ENCODE data around the gene OR9Q1.
"Not testable (repeated sequence)": the region's sequence is repeated elsewhere in the genome, so short reads cannot be mapped to it uniquely, and the experiment has no call there.

Gene OR9Q1

DNA sequence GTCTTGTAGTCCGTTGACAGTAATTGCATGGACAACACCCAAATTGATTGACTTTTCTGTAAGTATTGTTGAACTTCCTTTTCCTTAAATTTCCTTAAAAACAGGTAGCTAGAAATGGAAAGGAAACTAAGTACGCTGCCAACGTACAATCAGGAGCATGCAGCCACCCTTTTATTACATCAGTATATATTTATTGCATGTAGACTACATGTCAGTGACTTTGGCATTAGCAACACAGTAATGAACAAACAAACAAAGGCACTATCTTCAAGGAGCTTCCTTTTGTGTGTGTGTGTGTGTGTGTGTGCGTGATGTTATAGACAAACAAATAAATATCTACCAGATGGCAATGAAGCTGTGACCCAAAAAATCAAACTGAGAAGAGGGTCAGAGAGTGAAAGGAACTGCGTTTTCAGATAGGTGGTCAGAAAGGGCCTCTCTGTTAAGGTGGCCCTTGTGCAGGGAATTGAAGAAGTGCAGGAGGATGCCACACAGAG is at the start of gene OR9Q1:
OR9Q1 (plus strand) TSS at position 447 of the 497 bp plus-strand sequence. CDS start 155,564 bp downstream, outside the sequence.
- no peak within 1 kb of the TSS for H3K4me3 ChIP-seq (ENCODE audit: low read depth, low read length)
- no peak for DNase-seq (ENCODE audit: low read depth)

- no peak overlapping the region for H3K4me3 ChIP-seq (ENCODE audit: low read depth, low read length)
- no peak for DNase-seq (ENCODE audit: low read depth)
Measured at GRCh38 chr11:57974132-57974531, 49.5 kb upstream of the OR9Q1 start.

DNA sequence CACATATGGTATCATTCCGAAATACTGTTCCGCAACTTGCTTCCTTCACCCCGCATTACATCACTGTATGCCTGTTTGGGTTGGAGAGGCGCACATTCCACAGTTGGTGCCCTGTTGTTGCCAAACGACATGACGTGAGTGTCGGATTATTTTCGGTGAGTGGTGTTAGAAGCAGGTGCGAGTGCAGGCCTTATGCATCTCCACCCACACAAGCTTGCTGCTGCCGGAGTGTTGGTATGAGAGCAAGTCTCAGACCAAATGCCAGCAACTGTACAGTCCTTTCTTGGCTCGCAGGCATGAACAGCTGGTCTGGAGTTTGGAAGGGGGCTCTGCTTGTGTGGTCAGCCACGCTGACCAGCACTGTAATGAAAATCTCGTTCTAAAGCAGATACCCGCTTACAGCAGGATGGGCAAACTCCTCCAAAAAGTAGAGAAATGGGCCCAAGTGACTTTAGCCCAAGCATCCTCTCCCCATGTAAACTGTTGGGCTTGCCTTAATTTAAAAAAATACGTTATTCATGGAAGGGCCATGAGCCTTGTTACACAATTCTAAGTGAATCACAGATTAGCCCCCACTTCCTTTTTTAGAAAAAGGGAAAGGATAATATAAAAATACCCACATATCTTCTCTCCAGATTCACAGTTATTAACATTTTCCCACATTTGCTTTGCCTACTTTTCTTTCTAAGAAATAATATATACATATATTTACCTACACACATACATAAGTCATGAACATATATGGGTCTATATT is 48.7 kb upstream of the OR9Q1 start:
- peak; percentile 71 for DNase-seq (ENCODE audit: low read depth)
- H3K4me3 ChIP-seq (ENCODE audit: low read depth, low read length) = no peak overlapping the region

DNA sequence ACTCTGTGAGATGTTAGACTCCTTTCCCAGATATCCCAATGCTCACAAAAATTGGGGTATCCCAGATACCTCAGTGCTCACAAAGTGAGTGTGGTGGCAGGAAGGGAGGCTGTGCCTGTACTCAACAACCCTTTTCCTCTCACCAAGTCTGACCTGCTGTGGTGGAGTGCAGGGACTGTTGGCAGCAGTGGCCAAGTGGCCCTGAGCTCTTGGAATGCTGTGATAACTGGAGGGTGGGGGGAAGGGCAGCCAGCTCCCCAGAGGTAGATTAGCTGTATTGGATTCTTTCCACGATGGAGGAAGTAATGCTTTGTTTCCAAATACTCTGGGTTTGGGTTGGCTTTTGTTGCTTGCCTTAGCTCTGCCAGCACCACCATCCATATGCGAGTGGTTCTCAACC is 46.0 kb upstream of the OR9Q1 start:
- DNase-seq (ENCODE audit: low read depth) = no peak
- H3K4me3 ChIP-seq (ENCODE audit: low read depth, low read length) = no peak overlapping the region

GRCh38 chr11:57978686-57979531 is 44.8 kb upstream of the OR9Q1 start:
- no peak overlapping the region for H3K4me3 ChIP-seq (ENCODE audit: low read depth, low read length)
- no peak for DNase-seq (ENCODE audit: low read depth)

DNA sequence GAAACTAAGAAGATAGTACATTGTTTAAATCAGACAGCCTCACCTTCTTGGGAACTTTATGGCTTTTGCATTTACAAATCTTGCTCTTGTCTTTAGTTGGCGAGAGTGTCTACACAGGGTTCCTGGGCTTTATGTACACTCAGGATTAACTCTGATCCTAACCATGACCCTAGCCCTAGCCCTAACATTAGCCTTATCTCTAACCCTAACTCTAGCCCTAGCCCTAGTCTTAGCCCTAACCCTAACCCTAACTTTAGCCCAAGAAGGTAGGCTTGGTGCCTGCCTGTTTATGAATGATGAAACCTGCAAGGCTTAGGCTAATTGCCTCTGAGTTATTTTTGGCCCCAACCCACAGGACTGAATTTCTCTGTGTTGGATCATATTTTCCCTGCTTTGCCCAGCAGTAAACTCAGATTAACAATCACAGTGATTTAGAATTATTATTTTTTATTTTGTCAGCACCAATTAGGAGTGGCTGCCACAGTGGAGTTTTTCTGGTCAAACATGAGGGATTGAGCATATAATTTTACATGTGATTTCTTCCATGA is 44.1 kb upstream of the OR9Q1 start:
- no peak overlapping the region for H3K4me3 ChIP-seq (ENCODE audit: low read depth, low read length)
- DNase-seq (ENCODE audit: low read depth) = no peak

DNA sequence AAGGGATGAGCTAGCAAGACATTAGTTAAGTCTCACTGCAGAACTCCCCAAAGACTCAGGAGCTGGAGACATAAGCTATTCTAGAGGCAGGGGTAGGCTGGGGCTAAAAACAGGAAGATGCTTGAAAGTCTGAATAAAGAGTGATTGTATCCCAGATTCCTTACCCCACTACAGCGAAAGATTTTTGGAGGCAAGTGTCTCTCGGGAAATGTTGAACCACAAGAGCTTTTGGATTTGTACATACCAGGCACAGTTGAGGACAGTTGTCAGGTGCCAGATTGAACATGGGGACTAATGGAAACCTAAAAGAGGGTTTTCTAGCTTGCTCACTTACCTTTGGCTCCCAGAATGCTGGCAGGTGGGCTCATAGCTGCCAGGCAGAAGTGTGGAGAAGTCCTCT is 43.5 kb upstream of the OR9Q1 start:
- H3K4me3 ChIP-seq (ENCODE audit: low read depth, low read length) = no peak overlapping the region
- DNase-seq (ENCODE audit: low read depth) = no peak

DNA sequence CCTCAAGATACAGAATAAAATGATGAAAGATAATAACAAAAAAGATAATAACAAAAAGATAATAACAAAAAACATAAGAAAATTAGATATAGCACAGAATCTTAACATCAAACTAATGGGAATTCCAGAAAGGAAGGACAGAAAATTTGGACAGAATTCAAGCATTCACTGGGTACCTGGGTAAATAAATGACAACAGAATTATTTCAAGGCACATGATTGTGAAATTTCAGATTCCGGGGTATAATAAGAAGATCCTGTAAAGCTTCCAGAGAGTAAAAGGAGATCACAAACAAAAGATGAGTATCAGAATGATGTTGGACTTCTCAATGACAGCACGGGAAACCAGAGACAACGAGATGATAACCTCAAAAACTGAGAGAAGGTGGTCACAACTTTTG is 42.1 kb upstream of the OR9Q1 start:
- no peak for DNase-seq (ENCODE audit: low read depth)
- H3K4me3 ChIP-seq (ENCODE audit: low read depth, low read length) = no peak overlapping the region

DNA sequence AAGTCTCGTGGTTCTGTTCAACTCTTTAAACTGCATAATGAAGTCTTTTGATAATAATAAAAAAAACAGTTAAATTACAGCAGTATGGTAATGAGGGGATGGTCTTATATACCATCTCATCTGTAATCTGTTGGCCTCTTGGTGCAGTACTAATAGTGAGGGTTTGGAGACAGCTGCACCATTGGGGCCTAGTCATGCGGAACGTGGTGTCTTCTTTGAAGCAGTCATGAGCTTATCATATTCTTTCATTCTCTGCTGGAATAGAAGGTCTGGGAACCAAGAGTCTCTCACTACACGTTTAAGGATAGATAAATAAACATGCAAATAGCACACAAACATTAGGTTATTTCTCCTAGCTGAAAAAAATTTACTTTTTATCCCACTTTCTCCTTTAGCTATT is 40.9 kb upstream of the OR9Q1 start:
- H3K4me3 ChIP-seq (ENCODE audit: low read depth, low read length) = no peak overlapping the region
- DNase-seq (ENCODE audit: low read depth) = no peak

- H3K4me3 ChIP-seq (ENCODE audit: low read depth, low read length) = no peak overlapping the region
- no peak for DNase-seq (ENCODE audit: low read depth)
Measured at GRCh38 chr11:57983191-57983590, 40.5 kb upstream of the OR9Q1 start.

DNA sequence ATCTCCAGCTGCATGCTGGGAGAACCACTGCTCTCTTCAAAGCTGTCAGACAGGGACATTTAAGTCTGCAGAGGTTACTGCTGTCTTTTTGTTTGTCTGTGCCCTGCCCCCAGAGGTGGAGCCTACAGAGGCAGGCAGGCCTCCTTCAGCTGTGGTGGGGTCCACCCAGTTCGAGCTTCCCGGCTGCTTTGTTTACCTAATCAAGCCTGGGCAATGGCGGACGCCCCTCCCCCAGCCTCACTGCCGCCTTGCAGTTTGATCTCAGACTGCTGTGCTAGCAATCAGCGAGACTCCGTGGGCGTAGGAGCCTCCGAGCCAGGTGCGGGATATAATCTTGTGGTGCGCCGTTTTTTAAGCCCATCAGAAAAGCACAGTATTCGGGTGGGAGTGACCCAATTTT is 24.2 kb upstream of the OR9Q1 start:
- not testable (repeated sequence) for DNase-seq (ENCODE audit: low read depth); H3K4me3 ChIP-seq (ENCODE audit: low read depth, low read length)

DNA sequence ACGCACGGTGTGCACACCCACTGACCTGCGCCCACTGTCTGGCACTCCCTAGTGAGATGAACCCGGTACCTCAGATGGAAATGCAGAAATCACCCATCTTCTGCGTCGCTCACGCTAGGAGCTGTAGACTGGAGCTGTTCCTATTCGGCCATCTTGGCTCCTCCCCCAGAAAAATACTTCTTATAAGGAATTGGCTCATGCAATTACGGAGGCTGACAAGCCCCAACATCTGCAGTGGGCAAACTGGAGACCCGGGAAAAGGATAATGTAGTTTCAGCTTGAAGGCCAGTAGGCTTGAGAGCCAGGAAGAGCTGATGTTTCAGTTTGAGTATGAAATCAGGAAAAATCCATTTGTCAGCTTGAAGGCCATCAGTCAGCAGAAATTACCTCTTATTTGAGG is 23.7 kb upstream of the OR9Q1 start:
- DNase-seq (ENCODE audit: low read depth); H3K4me3 ChIP-seq (ENCODE audit: low read depth, low read length): not testable (repeated sequence)

- H3K4me3 ChIP-seq (ENCODE audit: low read depth, low read length) = no peak overlapping the region
- no peak for DNase-seq (ENCODE audit: low read depth)
Measured at GRCh38 chr11:58000699-58001098, 23.0 kb upstream of the OR9Q1 start.

GRCh38 chr11:58003036-58003435 is 20.6 kb upstream of the OR9Q1 start:
- no peak overlapping the region for H3K4me3 ChIP-seq (ENCODE audit: low read depth, low read length)
- no peak for DNase-seq (ENCODE audit: low read depth)

DNA sequence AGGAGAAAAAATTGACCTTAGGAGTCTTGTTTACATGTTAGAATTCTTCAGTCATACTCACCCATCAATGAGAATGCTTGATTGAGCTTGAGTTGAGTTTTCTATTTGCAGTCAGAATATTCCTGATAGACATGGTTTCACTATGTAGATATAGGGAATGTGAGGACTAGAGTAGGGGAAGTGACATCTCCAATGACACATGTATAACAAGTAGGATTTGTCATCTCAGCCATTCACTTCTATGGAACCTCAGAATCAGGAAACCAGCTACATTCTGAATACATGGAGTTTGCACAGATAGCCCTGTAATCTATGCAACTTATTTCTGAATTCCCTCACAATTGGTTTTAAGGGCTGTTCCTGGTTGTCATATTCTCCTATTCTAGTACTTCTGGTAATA is 20.1 kb upstream of the OR9Q1 start:
- no peak for DNase-seq (ENCODE audit: low read depth)

GRCh38 chr11:58004664-58005063 is 19.0 kb upstream of the OR9Q1 start:
- no peak overlapping the region for H3K4me3 ChIP-seq (ENCODE audit: low read depth, low read length)
- no peak for DNase-seq (ENCODE audit: low read depth)

More for the DNA sequence above, 20.1 kb upstream of the OR9Q1 start:
- H3K4me3 ChIP-seq (ENCODE audit: low read depth, low read length) = no peak overlapping the region

GRCh38 chr11:58006940-58007339 is 16.7 kb upstream of the OR9Q1 start:
- no peak for DNase-seq (ENCODE audit: low read depth)
- no peak overlapping the region for H3K4me3 ChIP-seq (ENCODE audit: low read depth, low read length)

GRCh38 chr11:58011771-58012170 is 11.9 kb upstream of the OR9Q1 start:
- no peak overlapping the region for H3K4me3 ChIP-seq (ENCODE audit: low read depth, low read length)
- DNase-seq (ENCODE audit: low read depth) = no peak

- H3K4me3 ChIP-seq (ENCODE audit: low read depth, low read length) = no peak overlapping the region
- no peak for DNase-seq (ENCODE audit: low read depth)
Measured at GRCh38 chr11:58024601-58025091, 965 bp downstream of the OR9Q1 start.

GRCh38 chr11:58027341-58027740 is 3.7 kb downstream of the OR9Q1 start:
- no peak overlapping the region for H3K4me3 ChIP-seq (ENCODE audit: low read depth, low read length)
- DNase-seq (ENCODE audit: low read depth) = no peak
